NT2/D1 (cell line): Measurements from ENCODE around the gene GPI.

Source experiments
- SUZ12 ChIP-seq: IDR thresholded peaks from 2 replicates; pipeline ENCODE4 v1.6.1; 2011; ENCODE audit not compliant: insufficient read length, insufficient read depth; ENCODE audit errors: extremely low read depth
- YY1 ChIP-seq: IDR thresholded peaks from 2 replicates; pipeline ENCODE4 v1.6.1; 2011; ENCODE audit not compliant: insufficient read length, insufficient read depth
- ZNF274 ChIP-seq: IDR thresholded peaks from 2 replicates; pipeline ENCODE4 v1.6.1; 2011; ENCODE audit warnings: mild to moderate bottlenecking, low read depth, low read length

DNA sequence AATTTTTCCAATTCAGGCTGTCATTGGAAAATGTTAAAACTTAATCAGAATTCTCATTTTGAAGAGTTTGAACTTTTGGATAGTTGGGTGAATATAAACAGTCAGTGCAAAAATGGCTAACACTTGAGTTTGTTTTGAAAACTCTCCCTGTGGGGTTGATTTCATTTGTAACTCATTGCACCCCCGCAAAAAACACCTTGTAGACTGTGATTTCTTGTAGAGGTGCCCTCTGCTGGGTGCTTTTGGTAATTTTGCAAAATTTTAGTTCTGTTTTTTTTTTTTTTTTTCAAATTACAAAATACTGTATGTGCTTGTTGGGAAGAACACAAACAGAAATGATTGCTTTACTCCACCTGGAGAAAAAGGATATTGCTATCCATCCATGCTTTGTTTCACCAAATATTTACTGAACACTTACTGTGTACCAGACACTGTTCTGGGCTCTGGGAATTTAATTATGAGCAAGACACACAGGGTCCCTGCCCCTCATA lies 28.2 kb upstream of the GPI start:
- TF ChIP-seq YY1 (no peak), SUZ12 (no peak), ZNF274 (no peak)
